SK-N-SH (cell line): ENCODE data around the gene SSUH2. TPM values are rescaled to one million over a fixed set of nuclear protein-coding genes. Genes with fewer than 3 reads are reported as not detected.
A peak's percentile ranks its signal among the peaks of the same experiment; 100 is the strongest.

Source experiments
- CTCF ChIA-PET: fragments of 300-600, 350-600 bp; formaldehyde crosslinking; extraction: SDS; loops from one replicate; lab custom pipeline; 2021; lab: Yijun Ruan, JAX
- POLR2A ChIA-PET: fragments of 350-600 bp; sonication (Branson Sonifier 250); formaldehyde crosslinking; extraction: SDS; loops from one replicate; lab custom pipeline; 2020; ENCODE audit warnings: antibody characterized with exemption, inconsistent platforms; lab: Yijun Ruan, JAX
- DNase-seq: peaks from one replicate; pipeline ENCODE4 v3.0.0; 2012
- H2AFZ ChIP-seq: fragments of 200-600 bp; sonication (generic); 2 replicates; pipeline ENCODE4 v1.8.1; 2016; ENCODE audit warnings: antibody characterized with exemption, mild to moderate bottlenecking, low read depth
- H3F3A ChIP-seq: fragments of 200-600 bp; sonication (generic); replicated peaks from 2 replicates; pipeline ENCODE3; 2016; ENCODE audit warnings: antibody characterized with exemption, mild to moderate bottlenecking; ENCODE audit not compliant: insufficient read depth
- H3K27ac ChIP-seq, 2 experiments: fragments of 200-500 bp in 1 of 2; fragments of 200-600 bp in 1 of 2; sonication (Bioruptor generic) in 1 of 2; sonication (generic), shearing (Covaris generic) in 1 of 2; 2 replicates each; pipeline versions ENCODE4 v1.5.1 to v1.6.1; 2014 to 2016; ENCODE audit warnings: low read depth in 2 of 2, inconsistent platforms in 1 of 2, low read length in 1 of 2, mild to moderate bottlenecking in 1 of 2, mixed read lengths in 1 of 2
- H3K27me3 ChIP-seq: fragments of 200-600 bp; sonication (generic), shearing (Covaris generic); 2 replicates; pipeline ENCODE4 v1.6.1; 2016; ENCODE audit warnings: mixed run types; ENCODE audit not compliant: insufficient read depth
- H3K36me3 ChIP-seq, 2 experiments: fragments of 200-500 bp in 1 of 2; fragments of 200-600 bp in 1 of 2; sonication (Bioruptor generic) in 1 of 2; sonication (generic) in 1 of 2; replicated peaks in 1 of 2; 2 replicates each; pipeline versions ENCODE3 to v1.5.1; 2014 to 2016; ENCODE audit warnings: low read length in 1 of 2, mild to moderate bottlenecking in 1 of 2; ENCODE audit not compliant: insufficient read depth in 2 of 2, control insufficient read depth in 1 of 2
- H3K4me1 ChIP-seq, 2 experiments: fragments of 200-500 bp in 1 of 2; fragments of 200-600 bp in 1 of 2; sonication (Bioruptor generic) in 1 of 2; sonication (generic), shearing (Covaris generic) in 1 of 2; 2 replicates each; pipeline versions ENCODE4 v1.5.1 to v1.6.1; 2014 to 2016; ENCODE audit warnings: low read depth in 1 of 2, low read length in 1 of 2, mixed run types in 1 of 2; ENCODE audit not compliant: insufficient read depth in 2 of 2, control insufficient read depth in 1 of 2
- H3K4me2 ChIP-seq: fragments of 200-600 bp; sonication (generic), shearing (Covaris generic); 2 replicates; pipeline ENCODE4 v1.6.1; 2017; ENCODE audit warnings: mixed run types
- H3K4me3 ChIP-seq, 2 experiments: fragments of 200-500 bp in 1 of 2; fragments of 200-600 bp in 1 of 2; sonication (Bioruptor generic) in 1 of 2; sonication (generic), shearing (Covaris generic) in 1 of 2; 2 replicates each; pipeline versions ENCODE4 v1.5.1 to v1.8.1; 2014 to 2016; ENCODE audit warnings: low read depth in 2 of 2, inconsistent platforms in 1 of 2, low read length in 1 of 2, mild to moderate bottlenecking in 1 of 2, mixed read lengths in 1 of 2, moderate library complexity in 1 of 2
- H3K79me2 ChIP-seq: fragments of 200-600 bp; sonication (generic); 2 replicates; pipeline ENCODE4 v1.8.1; 2017; ENCODE audit warnings: mild to moderate bottlenecking; ENCODE audit not compliant: insufficient read depth
- H3K9ac ChIP-seq: fragments of 200-600 bp; sonication (generic); 2 replicates; pipeline ENCODE4 v1.6.1; 2017; ENCODE audit warnings: mixed run types
- H3K9me2 ChIP-seq: fragments of 200-600 bp; sonication (generic); 2 replicates; pipeline ENCODE4 v1.6.1; 2017; ENCODE audit warnings: mixed run types
- H3K9me3 ChIP-seq: fragments of 200-600 bp; sonication (generic); 2 replicates; pipeline ENCODE4 v1.6.1; 2017; ENCODE audit warnings: mixed run types, mild to moderate bottlenecking, moderate library complexity
- H4K20me1 ChIP-seq: fragments of 200-600 bp; sonication (generic); 2 replicates; pipeline ENCODE4 v1.6.1; 2017; ENCODE audit warnings: mild to moderate bottlenecking, mixed run types; ENCODE audit not compliant: insufficient read depth
- CHD2 ChIP-seq: fragments of 150-350 bp; IDR thresholded peaks from 2 replicates; pipeline ENCODE4 v1.6.1; 2018; ENCODE audit warnings: low read length; ENCODE audit not compliant: partially characterized antibody
- MXI1 ChIP-seq: IDR thresholded peaks from 2 replicates; pipeline ENCODE4 v1.6.1; 2012; ENCODE audit warnings: mild to moderate bottlenecking, low read depth, low read length, improper control_type of control experiment
- NRF1 ChIP-seq: IDR thresholded peaks from 2 replicates; pipeline ENCODE4 v1.6.1; 2012; ENCODE audit warnings: low read depth, mild to moderate bottlenecking, low read length
- RCOR1 ChIP-seq: fragments of 150-350 bp; IDR thresholded peaks from 2 replicates; pipeline ENCODE4 v1.6.1; 2017; ENCODE audit warnings: antibody characterized with exemption, low read length
- USF2 ChIP-seq: fragments of 150-350 bp; IDR thresholded peaks from 2 replicates; pipeline ENCODE4 v1.6.1; 2017; ENCODE audit warnings: antibody characterized with exemption, low read length, low read depth, borderline replicate concordance
- WGBS: methylation state at CpG from one replicate; pipeline ENCODE4 v1.1.6; 2017; ENCODE audit warnings: low lambda C conversion rate; 5-methylcytosine and 5-hydroxymethylcytosine counted together
- polyA plus RNA-seq, 3 experiments: library from polyadenylated mRNA; depleted of rRNA; stranded (reverse); fragments of >200 nt; gene quantifications; 2 replicates each; pipeline ENCODE4 v1.2.3, GENCODE V29; 2012
- TF ChIP-seq, protein P1 (sequence below): fragments of 150-350 bp; IDR thresholded peaks from 2 replicates; pipeline ENCODE4 v1.6.1; 2016; ENCODE audit warnings: mild to moderate bottlenecking, low read depth, low read length
- TF ChIP-seq, protein P2 (sequence below): IDR thresholded peaks from 2 replicates; pipeline ENCODE4 v1.4.0; 2012; ENCODE audit warnings: low read depth, borderline replicate concordance

The SSUH2 gene
- polyA plus RNA-seq, 1 of the 3 experiments (the other 2 are of a cell fraction): 0.18 TPM

GRCh38 chr3:8606701-8607231, 37.8 kb downstream of the SSUH2 start:
- Histone ChIP-seq H3K4me1 (peaks cover 5 to 44% of the 10 kb centered on the region in 2 experiments; a peak in 3 of 4 replicates), H3K27ac (peak overlapping the region in 1 of 2 experiments; percentile 97; a peak in 2 of 4 replicates), H3K79me2 (no peaks in the 10 kb centered on the region), H3K27me3 (no peaks in the 10 kb centered on the region), H4K20me1 (no peaks in the 10 kb centered on the region), H3K36me3 (no peaks in the 10 kb centered on the region), H3K4me2 (no peak overlapping the region), H3K9ac (no peak overlapping the region), H2AFZ (no peak overlapping the region), H3K9me3 (no peaks in the 10 kb centered on the region), H3K9me2 (no peaks in the 10 kb centered on the region), H3F3A (no peaks in the 10 kb centered on the region), H3K4me3 (no peak overlapping the region)
- ChIA-PET POLR2A (interaction anchor here (1.4 kb wide), 1 partner anchor 105 kb away, joined by 7 read pairs; the partner anchor contains the start of gene LMCD1), CTCF (interaction anchor here (0.8 to 7.5 kb wide), 20 partner anchors 13 to 1816 kb away, joined by 3 to 76 read pairs (median 5); partner anchors contain the start of gene LMCD1)
- TF ChIP-seq CHD2 (no peak), USF2 (no peak), RCOR1 (peak; percentile 43; the same call in 1 of the 2 replicates), MXI1 (no peak), NRF1 (no peak)
- TF ChIP-seq, protein P1, sequence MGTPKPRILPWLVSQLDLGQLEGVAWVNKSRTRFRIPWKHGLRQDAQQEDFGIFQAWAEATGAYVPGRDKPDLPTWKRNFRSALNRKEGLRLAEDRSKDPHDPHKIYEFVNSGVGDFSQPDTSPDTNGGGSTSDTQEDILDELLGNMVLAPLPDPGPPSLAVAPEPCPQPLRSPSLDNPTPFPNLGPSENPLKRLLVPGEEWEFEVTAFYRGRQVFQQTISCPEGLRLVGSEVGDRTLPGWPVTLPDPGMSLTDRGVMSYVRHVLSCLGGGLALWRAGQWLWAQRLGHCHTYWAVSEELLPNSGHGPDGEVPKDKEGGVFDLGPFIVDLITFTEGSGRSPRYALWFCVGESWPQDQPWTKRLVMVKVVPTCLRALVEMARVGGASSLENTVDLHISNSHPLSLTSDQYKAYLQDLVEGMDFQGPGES: no peak
- TF ChIP-seq, protein P2, sequence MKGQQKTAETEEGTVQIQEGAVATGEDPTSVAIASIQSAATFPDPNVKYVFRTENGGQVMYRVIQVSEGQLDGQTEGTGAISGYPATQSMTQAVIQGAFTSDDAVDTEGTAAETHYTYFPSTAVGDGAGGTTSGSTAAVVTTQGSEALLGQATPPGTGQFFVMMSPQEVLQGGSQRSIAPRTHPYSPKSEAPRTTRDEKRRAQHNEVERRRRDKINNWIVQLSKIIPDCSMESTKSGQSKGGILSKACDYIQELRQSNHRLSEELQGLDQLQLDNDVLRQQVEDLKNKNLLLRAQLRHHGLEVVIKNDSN: no peak
- 35% methylated on average over 7 of the region's 7 CpGs for WGBS
- DNase-seq: peak; percentile 51

GRCh38 chr3:8604988-8605387, 39.6 kb downstream of the SSUH2 start:
- H3K9me3 ChIP-seq: no peaks in the 10 kb centered on the region
- no peak for TF ChIP-seq NRF1
- no peaks in the 10 kb centered on the region for H3K27me3 ChIP-seq
- DNase-seq: no peak
- no peak overlapping the region for H2AFZ ChIP-seq
- H3K36me3 ChIP-seq: no peaks in the 10 kb centered on the region
- no peak overlapping the region for H3K27ac ChIP-seq
- ChIA-PET POLR2A (no interaction called here), CTCF (interaction anchor here (1.1 to 7.5 kb wide), 3 partner anchors 18 to 164 kb away, joined by 4 to 76 read pairs (median 5); partner anchors contain the start of gene OXTR)
- H3K9me2 ChIP-seq: no peaks in the 10 kb centered on the region
- peaks cover 5 to 35% of the 10 kb centered on the region in 2 experiments; a peak in 3 of 4 replicates for H3K4me1 ChIP-seq
- H3K4me2 ChIP-seq: no peak overlapping the region
- no peaks in the 10 kb centered on the region for H4K20me1 ChIP-seq
- H3F3A ChIP-seq: no peaks in the 10 kb centered on the region
- H3K9ac ChIP-seq: no peak overlapping the region
- WGBS: 84% methylated on average over 3 of the region's 3 CpGs
- no peak overlapping the region for H3K4me3 ChIP-seq
- no peaks in the 10 kb centered on the region for H3K79me2 ChIP-seq
